ENCODE results near the gene SLC35B2.

GRCh38 chr6:44286747-44287146, 29.4 kb upstream of the SLC35B2 start:
- TF ChIP-seq POLR2AphosphoS5 (IDR thresholded peaks at IDR 0.05) = no peak
- no peak for TF ChIP-seq POLR2A (IDR thresholded peaks at IDR 0.05)
- no peak for TF ChIP-seq CTCF (IDR thresholded peaks at IDR 0.05)
